ENCODE measurements around the gene HS2ST1.

- TF ChIP-seq BACH1 (IDR thresholded peaks at IDR 0.05; ENCODE audit: borderline replicate concordance) (no peak), MEF2A (IDR thresholded peaks at IDR 0.05; ENCODE audit: insufficient read depth, low read depth, low read length) (no peak), YY1 (IDR thresholded peaks at IDR 0.05; ENCODE audit: low read depth, low read length) (no peak), EZH2 (IDR thresholded peaks at IDR 0.05; ENCODE audit: borderline replicate concordance, control insufficient read depth, low read depth, low read length) (no peak), CTCF (IDR thresholded peaks at IDR 0.05 in 2 of 3, conservative IDR thresholded peaks at IDR 0.05 in 1 of 3; ENCODE audit: control insufficient read depth in 2 of 3, extremely low read depth in 1 of 3, insufficient read depth in 1 of 3, low read depth in 3 of 3, low read length in 3 of 3) (no peak), POLR2A (IDR thresholded peaks at IDR 0.05; ENCODE audit: low read depth, low read length) (no peak), ZNF24 (IDR thresholded peaks at IDR 0.05) (no peak)
Measured at GRCh38 chr1:86965827-86966182, 51.4 kb downstream of the HS2ST1 start.
